WTC11 (cell line): ENCODE measurements around the gene MIAT. TPM values are rescaled to one million over a fixed set of nuclear protein-coding genes. Genes with fewer than 3 reads are reported as not detected.

Source experiments
- ATAC-seq: fragments of 200-7000 bp; cut with Tn5 transposase; 2 replicates; pipeline ENCODE4 v1.10.0; 2021; ENCODE audit warnings: mild to moderate bottlenecking, moderate library complexity
- CTCF ChIA-PET: fragments of 300-600 bp; sonication (Branson Sonifier 250); formaldehyde crosslinking; loops from one replicate; lab custom pipeline; 2021; ENCODE audit warnings: antibody characterized with exemption; lab: Charles Lee
- POLR2A ChIA-PET: fragments of 350-600 bp; sonication (Branson Sonifier 250); formaldehyde crosslinking; loops from one replicate; lab custom pipeline; 2021; ENCODE audit warnings: antibody characterized with exemption; lab: Charles Lee
- DNase-seq: peaks from one replicate; pipeline ENCODE4 v3.0.0; 2021; ENCODE audit warnings: low spot score
- H3K27ac Mint-ChIP-seq: 2 replicates; pipeline ENCODE4 v1.8.0; 2021; ENCODE audit warnings: mixed read lengths
- H3K27me3 Mint-ChIP-seq: 2 replicates; pipeline ENCODE4 v1.8.0; 2021; ENCODE audit warnings: low read depth, mild to moderate bottlenecking, moderate library complexity, mixed read lengths
- H3K36me3 Mint-ChIP-seq: 2 replicates; pipeline ENCODE4 v1.8.0; 2021; ENCODE audit warnings: mixed read lengths
- H3K4me1 Mint-ChIP-seq: 2 replicates; pipeline ENCODE4 v1.8.0; 2022; ENCODE audit warnings: mixed read lengths
- H3K4me3 Mint-ChIP-seq: 2 replicates; pipeline ENCODE4 v1.8.0; 2021; ENCODE audit warnings: mild to moderate bottlenecking, moderate library complexity, mixed read lengths
- H3K9me3 Mint-ChIP-seq: 2 replicates; pipeline ENCODE4 v1.8.0; 2021; ENCODE audit warnings: mixed read lengths
- ATF1 ChIP-seq: sonication (generic); formaldehyde crosslinking; IDR thresholded peaks from 2 replicates; pipeline ENCODE4 v1.8.1; 2023; ENCODE audit warnings: mild to moderate bottlenecking, moderate library complexity, missing genetic modification reagents
- CBFB ChIP-seq: sonication (generic); formaldehyde crosslinking; IDR thresholded peaks from 2 replicates; pipeline ENCODE4 v1.8.1; 2022; ENCODE audit warnings: mild to moderate bottlenecking, low read depth, missing genetic modification reagents
- CREM ChIP-seq: sonication (generic); formaldehyde crosslinking; IDR thresholded peaks from 2 replicates; pipeline ENCODE4 v1.8.1; 2022; ENCODE audit warnings: mild to moderate bottlenecking, missing genetic modification reagents, moderate library complexity
- EMX1 ChIP-seq: fragments of 250-450 bp; sonication (Bioruptor Pico); IDR thresholded peaks from 2 replicates; pipeline ENCODE4 v1.8.0; 2021; ENCODE audit warnings: mild to moderate bottlenecking
- FOXJ3 ChIP-seq: sonication (generic); formaldehyde crosslinking; IDR thresholded peaks from 2 replicates; pipeline ENCODE4 v1.9.0; 2021; ENCODE audit warnings: missing genetic modification reagents, mild to moderate bottlenecking, borderline replicate concordance
- MXD4 ChIP-seq: fragments of 250-450 bp; sonication (Bioruptor Pico); IDR thresholded peaks from 2 replicates; pipeline ENCODE4 v1.8.0; 2021; ENCODE audit warnings: mild to moderate bottlenecking, moderate library complexity, borderline replicate concordance
- NFATC4 ChIP-seq: fragments of 250-450 bp; sonication (Bioruptor Pico); IDR thresholded peaks from 2 replicates; pipeline ENCODE4 v1.9.0; 2021; ENCODE audit warnings: mild to moderate bottlenecking
- NFYB ChIP-seq: sonication (generic); formaldehyde crosslinking; conservative IDR thresholded peaks from 2 replicates; pipeline ENCODE4 v1.8.0; 2022; ENCODE audit warnings: low read depth, missing genetic modification reagents
- RELA ChIP-seq: sonication (generic); formaldehyde crosslinking; IDR thresholded peaks from 2 replicates; pipeline ENCODE4 v1.8.1; 2022; ENCODE audit warnings: missing genetic modification reagents, mild to moderate bottlenecking, borderline replicate concordance
- RORB ChIP-seq: fragments of 250-450 bp; sonication (Bioruptor Pico); IDR thresholded peaks from 2 replicates; pipeline ENCODE4 v1.9.0; 2021; ENCODE audit warnings: mild to moderate bottlenecking
- SMAD3 ChIP-seq: sonication (generic); formaldehyde crosslinking; IDR thresholded peaks from 2 replicates; pipeline ENCODE4 v1.8.0; 2022; ENCODE audit warnings: missing genetic modification reagents, mild to moderate bottlenecking, borderline replicate concordance
- TEAD4 ChIP-seq: sonication (generic); formaldehyde crosslinking; IDR thresholded peaks from 2 replicates; pipeline ENCODE4 v1.8.0; 2022; ENCODE audit warnings: mild to moderate bottlenecking, missing genetic modification reagents
- ZNF138 ChIP-seq: sonication (generic); formaldehyde crosslinking; conservative IDR thresholded peaks from 2 replicates; pipeline ENCODE4 v1.8.1; 2022; ENCODE audit warnings: mild to moderate bottlenecking, moderate library complexity, missing genetic modification reagents
- ZNF219 ChIP-seq: sonication (generic); formaldehyde crosslinking; IDR thresholded peaks from 2 replicates; pipeline ENCODE4 v1.8.0; 2023; ENCODE audit warnings: missing genetic modification reagents, mild to moderate bottlenecking, borderline replicate concordance
- ZNF232 ChIP-seq: sonication (generic); formaldehyde crosslinking; IDR thresholded peaks from 2 replicates; pipeline ENCODE4 v1.8.0; 2022; ENCODE audit warnings: mild to moderate bottlenecking, missing genetic modification reagents
- ZNF416 ChIP-seq: fragments of 250-450 bp; sonication (Bioruptor Pico); IDR thresholded peaks from 2 replicates; pipeline ENCODE4 v1.9.0; 2021; ENCODE audit warnings: mild to moderate bottlenecking, inconsistent platforms
- total RNA-seq: library from RNA; stranded (reverse); gene quantifications from 3 replicates; pipeline ENCODE4 v1.2.3, GENCODE V29; 2021
- TF ChIP-seq, protein P1 (sequence below): sonication (generic); formaldehyde crosslinking; IDR thresholded peaks from 2 replicates; pipeline ENCODE4 v1.8.1; 2022; ENCODE audit warnings: low read depth, missing genetic modification reagents, borderline replicate concordance
- TF ChIP-seq, protein P2 (sequence below): fragments of 250-450 bp; sonication (Bioruptor Pico); IDR thresholded peaks from 2 replicates; pipeline ENCODE4 v1.9.0; 2021; ENCODE audit warnings: mild to moderate bottlenecking
- TF ChIP-seq, protein P3 (sequence below): sonication (generic); formaldehyde crosslinking; IDR thresholded peaks from 2 replicates; pipeline ENCODE4 v1.8.1; 2022; ENCODE audit warnings: low read depth, mild to moderate bottlenecking, moderate library complexity, missing genetic modification reagents, borderline replicate concordance
- TF ChIP-seq, protein P4 (sequence below): fragments of 250-450 bp; sonication (Bioruptor Pico); IDR thresholded peaks from 2 replicates; pipeline ENCODE4 v1.9.0; 2021; ENCODE audit warnings: mild to moderate bottlenecking, borderline replicate concordance
- TF ChIP-seq, protein P5 (sequence below): sonication (generic); formaldehyde crosslinking; IDR thresholded peaks from 2 replicates; pipeline ENCODE4 v1.8.0; 2023; ENCODE audit warnings: missing genetic modification reagents, mild to moderate bottlenecking, borderline replicate concordance
- TF ChIP-seq, protein P6 (sequence below): sonication (generic); formaldehyde crosslinking; IDR thresholded peaks from 2 replicates; pipeline ENCODE4 v1.8.0; 2023; ENCODE audit warnings: missing genetic modification reagents
- TF ChIP-seq, protein P7 (sequence below): fragments of 200-600 bp; IDR thresholded peaks from 2 replicates; pipeline ENCODE4 v1.8.0; 2022; ENCODE audit warnings: antibody characterized with exemption

Gene MIAT
- total RNA-seq, 1 experiment from 2014 or later = 50.7 TPM

DNA sequence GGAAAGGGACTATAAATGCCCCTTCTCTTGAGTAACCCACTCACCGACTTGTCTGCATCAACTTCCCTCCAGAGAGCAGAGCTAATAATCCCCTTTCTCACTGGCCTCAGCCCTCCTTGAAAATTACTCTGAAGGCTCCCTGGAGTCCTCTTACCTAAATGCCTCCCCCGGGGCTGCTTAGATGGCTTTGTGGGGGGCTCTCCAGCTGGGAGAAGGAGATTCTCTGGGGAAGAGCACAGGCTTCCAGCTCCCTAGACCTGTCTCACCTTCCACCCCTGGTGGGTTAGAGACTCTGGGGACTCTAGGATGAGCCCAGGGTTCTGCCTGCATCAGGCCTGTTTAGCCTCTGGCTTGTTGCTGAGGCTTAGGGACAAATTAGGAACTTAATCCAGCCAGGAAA, 39.8 kb downstream of the MIAT start:
- H3K9me3 Mint-ChIP-seq = peaks cover 33% of the 10 kb centered on the region
- ChIA-PET CTCF (interaction anchor here (1.3 kb wide), 1 partner anchor 16 kb away, joined by 3 read pairs; no protein-coding TSS in a partner anchor), POLR2A (no interaction called here)
- TF ChIP-seq NFATC4 (no peak), FOXJ3 (no peak), MXD4 (no peak), CREM (no peak), ATF1 (CRISPR knock-in tag) (no peak)
- H3K4me3 Mint-ChIP-seq = no peak overlapping the region
- no peak for ATAC-seq
- H3K27me3 Mint-ChIP-seq = no peaks in the 10 kb centered on the region
- H3K27ac Mint-ChIP-seq = no peak overlapping the region
- no peak for DNase-seq
- H3K4me1 Mint-ChIP-seq = no peaks in the 10 kb centered on the region
- peaks cover 36% of the 10 kb centered on the region for H3K36me3 Mint-ChIP-seq

DNA sequence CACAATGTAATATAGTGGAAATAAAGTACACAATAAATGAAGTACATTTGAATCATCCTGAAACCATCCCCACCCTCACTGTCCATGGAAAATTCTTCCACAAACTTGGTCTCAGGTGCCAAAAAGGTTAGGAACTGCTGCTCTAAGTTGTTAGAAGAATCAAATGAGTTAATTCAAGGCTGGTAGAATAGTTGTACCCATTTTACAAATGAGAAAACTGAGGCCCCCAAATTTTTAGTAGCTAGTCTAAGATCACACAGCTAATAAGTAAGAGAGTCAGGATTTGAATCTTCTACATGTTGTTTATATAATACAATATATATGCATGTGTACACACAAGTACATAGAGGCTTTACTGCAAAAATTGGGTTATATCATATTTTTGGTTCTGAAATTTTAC, 43.1 kb downstream of the MIAT start:
- Mint-ChIP-seq H3K9me3 (peaks cover 31% of the 10 kb centered on the region), H3K4me1 (peaks cover 1% of the 10 kb centered on the region; the same call in 1 of the 2 replicates), H3K27me3 (no peaks in the 10 kb centered on the region), H3K27ac (no peak overlapping the region), H3K36me3 (peaks cover 27% of the 10 kb centered on the region), H3K4me3 (no peak overlapping the region)
- CTCF ChIA-PET = no interaction called here
- no peak for ATAC-seq
- POLR2A ChIA-PET = no interaction called here
- DNase-seq = no peak
- TF ChIP-seq, protein P1, sequence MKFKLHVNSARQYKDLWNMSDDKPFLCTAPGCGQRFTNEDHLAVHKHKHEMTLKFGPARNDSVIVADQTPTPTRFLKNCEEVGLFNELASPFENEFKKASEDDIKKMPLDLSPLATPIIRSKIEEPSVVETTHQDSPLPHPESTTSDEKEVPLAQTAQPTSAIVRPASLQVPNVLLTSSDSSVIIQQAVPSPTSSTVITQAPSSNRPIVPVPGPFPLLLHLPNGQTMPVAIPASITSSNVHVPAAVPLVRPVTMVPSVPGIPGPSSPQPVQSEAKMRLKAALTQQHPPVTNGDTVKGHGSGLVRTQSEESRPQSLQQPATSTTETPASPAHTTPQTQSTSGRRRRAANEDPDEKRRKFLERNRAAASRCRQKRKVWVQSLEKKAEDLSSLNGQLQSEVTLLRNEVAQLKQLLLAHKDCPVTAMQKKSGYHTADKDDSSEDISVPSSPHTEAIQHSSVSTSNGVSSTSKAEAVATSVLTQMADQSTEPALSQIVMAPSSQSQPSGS (CRISPR knock-in tag) = no peak
- TF ChIP-seq NFYB (no peak), ZNF138 (CRISPR knock-in tag) (no peak), CBFB (CRISPR knock-in tag) (no peak), ZNF232 (CRISPR knock-in tag) (no peak), SMAD3 (no peak), RORB (no peak), ZNF416 (CRISPR knock-in tag) (no peak), TEAD4 (CRISPR knock-in tag) (no peak), EMX1 (CRISPR knock-in tag) (no peak), MXD4 (no peak), RELA (CRISPR knock-in tag) (no peak), ZNF219 (CRISPR knock-in tag) (no peak)
- TF ChIP-seq, protein P2, sequence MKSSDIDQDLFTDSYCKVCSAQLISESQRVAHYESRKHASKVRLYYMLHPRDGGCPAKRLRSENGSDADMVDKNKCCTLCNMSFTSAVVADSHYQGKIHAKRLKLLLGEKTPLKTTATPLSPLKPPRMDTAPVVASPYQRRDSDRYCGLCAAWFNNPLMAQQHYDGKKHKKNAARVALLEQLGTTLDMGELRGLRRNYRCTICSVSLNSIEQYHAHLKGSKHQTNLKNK (CRISPR knock-in tag) = no peak
- TF ChIP-seq, protein P3, sequence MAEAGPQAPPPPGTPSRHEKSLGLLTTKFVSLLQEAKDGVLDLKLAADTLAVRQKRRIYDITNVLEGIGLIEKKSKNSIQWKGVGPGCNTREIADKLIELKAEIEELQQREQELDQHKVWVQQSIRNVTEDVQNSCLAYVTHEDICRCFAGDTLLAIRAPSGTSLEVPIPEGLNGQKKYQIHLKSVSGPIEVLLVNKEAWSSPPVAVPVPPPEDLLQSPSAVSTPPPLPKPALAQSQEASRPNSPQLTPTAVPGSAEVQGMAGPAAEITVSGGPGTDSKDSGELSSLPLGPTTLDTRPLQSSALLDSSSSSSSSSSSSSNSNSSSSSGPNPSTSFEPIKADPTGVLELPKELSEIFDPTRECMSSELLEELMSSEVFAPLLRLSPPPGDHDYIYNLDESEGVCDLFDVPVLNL (CRISPR knock-in tag) = no peak
- TF ChIP-seq, protein P4, sequence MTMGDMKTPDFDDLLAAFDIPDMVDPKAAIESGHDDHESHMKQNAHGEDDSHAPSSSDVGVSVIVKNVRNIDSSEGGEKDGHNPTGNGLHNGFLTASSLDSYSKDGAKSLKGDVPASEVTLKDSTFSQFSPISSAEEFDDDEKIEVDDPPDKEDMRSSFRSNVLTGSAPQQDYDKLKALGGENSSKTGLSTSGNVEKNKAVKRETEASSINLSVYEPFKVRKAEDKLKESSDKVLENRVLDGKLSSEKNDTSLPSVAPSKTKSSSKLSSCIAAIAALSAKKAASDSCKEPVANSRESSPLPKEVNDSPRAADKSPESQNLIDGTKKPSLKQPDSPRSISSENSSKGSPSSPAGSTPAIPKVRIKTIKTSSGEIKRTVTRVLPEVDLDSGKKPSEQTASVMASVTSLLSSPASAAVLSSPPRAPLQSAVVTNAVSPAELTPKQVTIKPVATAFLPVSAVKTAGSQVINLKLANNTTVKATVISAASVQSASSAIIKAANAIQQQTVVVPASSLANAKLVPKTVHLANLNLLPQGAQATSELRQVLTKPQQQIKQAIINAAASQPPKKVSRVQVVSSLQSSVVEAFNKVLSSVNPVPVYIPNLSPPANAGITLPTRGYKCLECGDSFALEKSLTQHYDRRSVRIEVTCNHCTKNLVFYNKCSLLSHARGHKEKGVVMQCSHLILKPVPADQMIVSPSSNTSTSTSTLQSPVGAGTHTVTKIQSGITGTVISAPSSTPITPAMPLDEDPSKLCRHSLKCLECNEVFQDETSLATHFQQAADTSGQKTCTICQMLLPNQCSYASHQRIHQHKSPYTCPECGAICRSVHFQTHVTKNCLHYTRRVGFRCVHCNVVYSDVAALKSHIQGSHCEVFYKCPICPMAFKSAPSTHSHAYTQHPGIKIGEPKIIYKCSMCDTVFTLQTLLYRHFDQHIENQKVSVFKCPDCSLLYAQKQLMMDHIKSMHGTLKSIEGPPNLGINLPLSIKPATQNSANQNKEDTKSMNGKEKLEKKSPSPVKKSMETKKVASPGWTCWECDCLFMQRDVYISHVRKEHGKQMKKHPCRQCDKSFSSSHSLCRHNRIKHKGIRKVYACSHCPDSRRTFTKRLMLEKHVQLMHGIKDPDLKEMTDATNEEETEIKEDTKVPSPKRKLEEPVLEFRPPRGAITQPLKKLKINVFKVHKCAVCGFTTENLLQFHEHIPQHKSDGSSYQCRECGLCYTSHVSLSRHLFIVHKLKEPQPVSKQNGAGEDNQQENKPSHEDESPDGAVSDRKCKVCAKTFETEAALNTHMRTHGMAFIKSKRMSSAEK (CRISPR knock-in tag) = no peak
- TF ChIP-seq, protein P5, sequence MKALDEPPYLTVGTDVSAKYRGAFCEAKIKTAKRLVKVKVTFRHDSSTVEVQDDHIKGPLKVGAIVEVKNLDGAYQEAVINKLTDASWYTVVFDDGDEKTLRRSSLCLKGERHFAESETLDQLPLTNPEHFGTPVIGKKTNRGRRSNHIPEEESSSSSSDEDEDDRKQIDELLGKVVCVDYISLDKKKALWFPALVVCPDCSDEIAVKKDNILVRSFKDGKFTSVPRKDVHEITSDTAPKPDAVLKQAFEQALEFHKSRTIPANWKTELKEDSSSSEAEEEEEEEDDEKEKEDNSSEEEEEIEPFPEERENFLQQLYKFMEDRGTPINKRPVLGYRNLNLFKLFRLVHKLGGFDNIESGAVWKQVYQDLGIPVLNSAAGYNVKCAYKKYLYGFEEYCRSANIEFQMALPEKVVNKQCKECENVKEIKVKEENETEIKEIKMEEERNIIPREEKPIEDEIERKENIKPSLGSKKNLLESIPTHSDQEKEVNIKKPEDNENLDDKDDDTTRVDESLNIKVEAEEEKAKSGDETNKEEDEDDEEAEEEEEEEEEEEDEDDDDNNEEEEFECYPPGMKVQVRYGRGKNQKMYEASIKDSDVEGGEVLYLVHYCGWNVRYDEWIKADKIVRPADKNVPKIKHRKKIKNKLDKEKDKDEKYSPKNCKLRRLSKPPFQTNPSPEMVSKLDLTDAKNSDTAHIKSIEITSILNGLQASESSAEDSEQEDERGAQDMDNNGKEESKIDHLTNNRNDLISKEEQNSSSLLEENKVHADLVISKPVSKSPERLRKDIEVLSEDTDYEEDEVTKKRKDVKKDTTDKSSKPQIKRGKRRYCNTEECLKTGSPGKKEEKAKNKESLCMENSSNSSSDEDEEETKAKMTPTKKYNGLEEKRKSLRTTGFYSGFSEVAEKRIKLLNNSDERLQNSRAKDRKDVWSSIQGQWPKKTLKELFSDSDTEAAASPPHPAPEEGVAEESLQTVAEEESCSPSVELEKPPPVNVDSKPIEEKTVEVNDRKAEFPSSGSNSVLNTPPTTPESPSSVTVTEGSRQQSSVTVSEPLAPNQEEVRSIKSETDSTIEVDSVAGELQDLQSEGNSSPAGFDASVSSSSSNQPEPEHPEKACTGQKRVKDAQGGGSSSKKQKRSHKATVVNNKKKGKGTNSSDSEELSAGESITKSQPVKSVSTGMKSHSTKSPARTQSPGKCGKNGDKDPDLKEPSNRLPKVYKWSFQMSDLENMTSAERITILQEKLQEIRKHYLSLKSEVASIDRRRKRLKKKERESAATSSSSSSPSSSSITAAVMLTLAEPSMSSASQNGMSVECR = no peak
- TF ChIP-seq, protein P6, sequence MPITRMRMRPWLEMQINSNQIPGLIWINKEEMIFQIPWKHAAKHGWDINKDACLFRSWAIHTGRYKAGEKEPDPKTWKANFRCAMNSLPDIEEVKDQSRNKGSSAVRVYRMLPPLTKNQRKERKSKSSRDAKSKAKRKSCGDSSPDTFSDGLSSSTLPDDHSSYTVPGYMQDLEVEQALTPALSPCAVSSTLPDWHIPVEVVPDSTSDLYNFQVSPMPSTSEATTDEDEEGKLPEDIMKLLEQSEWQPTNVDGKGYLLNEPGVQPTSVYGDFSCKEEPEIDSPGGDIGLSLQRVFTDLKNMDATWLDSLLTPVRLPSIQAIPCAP = no peak
- TF ChIP-seq, protein P7, sequence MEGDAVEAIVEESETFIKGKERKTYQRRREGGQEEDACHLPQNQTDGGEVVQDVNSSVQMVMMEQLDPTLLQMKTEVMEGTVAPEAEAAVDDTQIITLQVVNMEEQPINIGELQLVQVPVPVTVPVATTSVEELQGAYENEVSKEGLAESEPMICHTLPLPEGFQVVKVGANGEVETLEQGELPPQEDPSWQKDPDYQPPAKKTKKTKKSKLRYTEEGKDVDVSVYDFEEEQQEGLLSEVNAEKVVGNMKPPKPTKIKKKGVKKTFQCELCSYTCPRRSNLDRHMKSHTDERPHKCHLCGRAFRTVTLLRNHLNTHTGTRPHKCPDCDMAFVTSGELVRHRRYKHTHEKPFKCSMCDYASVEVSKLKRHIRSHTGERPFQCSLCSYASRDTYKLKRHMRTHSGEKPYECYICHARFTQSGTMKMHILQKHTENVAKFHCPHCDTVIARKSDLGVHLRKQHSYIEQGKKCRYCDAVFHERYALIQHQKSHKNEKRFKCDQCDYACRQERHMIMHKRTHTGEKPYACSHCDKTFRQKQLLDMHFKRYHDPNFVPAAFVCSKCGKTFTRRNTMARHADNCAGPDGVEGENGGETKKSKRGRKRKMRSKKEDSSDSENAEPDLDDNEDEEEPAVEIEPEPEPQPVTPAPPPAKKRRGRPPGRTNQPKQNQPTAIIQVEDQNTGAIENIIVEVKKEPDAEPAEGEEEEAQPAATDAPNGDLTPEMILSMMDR = no peak
